HepG2 (cell line): ENCODE measurements around the gene SNRNP25. TPM values are rescaled to one million over a fixed set of nuclear protein-coding genes. Genes with fewer than 3 reads are reported as not detected.

Source experiments
- CHD2 ChIP-seq: IDR thresholded peaks from 2 replicates; pipeline ENCODE4 v1.6.1; 2011; ENCODE audit warnings: low read depth, low read length, improper control_type of control experiment
- EP300 ChIP-seq, 3 experiments: sonication (generic) in 1 of 3; formaldehyde crosslinking in 1 of 3; IDR thresholded peaks; 2 replicates each; pipeline versions ENCODE4 v1.5.1 to v1.6.1; 2011 to 2020; ENCODE audit warnings: low read depth in 2 of 3, low read length in 2 of 3, borderline replicate concordance in 1 of 3, improper control_type of control experiment in 1 of 3, mild to moderate bottlenecking in 1 of 3, missing genetic modification reagents in 1 of 3, moderate library complexity in 1 of 3
- GTF2F1 ChIP-seq: fragments of 150-350 bp; IDR thresholded peaks from 2 replicates; pipeline ENCODE4 v1.6.1; 2014; ENCODE audit warnings: low read length
- KAT8 ChIP-seq: IDR thresholded peaks from 2 replicates; pipeline ENCODE4 v1.6.1; 2016; ENCODE audit warnings: missing genetic modification reagents, missing compliant biosample characterization
- KMT2B ChIP-seq: IDR thresholded peaks from 2 replicates; pipeline ENCODE4 v1.6.1; 2016; ENCODE audit warnings: missing genetic modification reagents, missing compliant biosample characterization
- MAFK ChIP-seq, 2 experiments: IDR thresholded peaks in 1 of 2; conservative IDR thresholded peaks in 1 of 2; 2 replicates each; pipeline ENCODE4 v1.6.1; 2011; ENCODE audit warnings: improper control_type of control experiment in 2 of 2, low read length in 2 of 2
- MTA1 ChIP-seq: sonication (generic); formaldehyde crosslinking; IDR thresholded peaks from 2 replicates; pipeline ENCODE4 v1.4.0; 2020; ENCODE audit warnings: missing genetic modification reagents, mild to moderate bottlenecking, borderline replicate concordance
- SMAD3 ChIP-seq: sonication (generic); formaldehyde crosslinking; IDR thresholded peaks from 2 replicates; pipeline ENCODE4 v1.4.0; 2020; ENCODE audit warnings: missing genetic modification reagents
- SPEN ChIP-seq: sonication (generic); formaldehyde crosslinking; IDR thresholded peaks from 2 replicates; pipeline ENCODE4 v1.5.1; 2020; ENCODE audit warnings: low read depth, mild to moderate bottlenecking, missing genetic modification reagents
- ZC3H4 ChIP-seq: sonication (generic); formaldehyde crosslinking; IDR thresholded peaks from 2 replicates; pipeline ENCODE4 v1.4.0; 2020; ENCODE audit warnings: missing genetic modification reagents, borderline replicate concordance
- ZFAT ChIP-seq: sonication (generic); formaldehyde crosslinking; conservative IDR thresholded peaks from 2 replicates; pipeline ENCODE4 v1.8.1; 2023; ENCODE audit warnings: missing genetic modification reagents, inconsistent platforms
- ZNF121 ChIP-seq: sonication (generic); formaldehyde crosslinking; IDR thresholded peaks from 2 replicates; pipeline ENCODE4 v1.5.0; 2020; ENCODE audit warnings: mild to moderate bottlenecking, missing genetic modification reagents
- ZNF329 ChIP-seq: sonication (generic); formaldehyde crosslinking; IDR thresholded peaks from 2 replicates; pipeline ENCODE4 v1.9.0; 2021; ENCODE audit warnings: low read depth, mild to moderate bottlenecking, missing genetic modification reagents
- ZNF33B ChIP-seq: sonication (generic); formaldehyde crosslinking; IDR thresholded peaks from 2 replicates; pipeline ENCODE4 v1.5.1; 2020; ENCODE audit warnings: mild to moderate bottlenecking, missing genetic modification reagents
- ZNF367 ChIP-seq: sonication (generic); formaldehyde crosslinking; IDR thresholded peaks from 2 replicates; pipeline ENCODE4 v1.4.0; 2020; ENCODE audit warnings: missing genetic modification reagents, borderline replicate concordance
- ZNF558 ChIP-seq: sonication (generic); formaldehyde crosslinking; IDR thresholded peaks from 2 replicates; pipeline ENCODE4 v1.9.0; 2022; ENCODE audit warnings: mild to moderate bottlenecking, missing genetic modification reagents, borderline replicate concordance
- ZNF563 ChIP-seq: sonication (generic); formaldehyde crosslinking; IDR thresholded peaks from 2 replicates; pipeline ENCODE4 v1.8.0; 2022; ENCODE audit warnings: mild to moderate bottlenecking, moderate library complexity, missing genetic modification reagents
- ZNF891 ChIP-seq: sonication (generic); formaldehyde crosslinking; IDR thresholded peaks from 2 replicates; pipeline ENCODE4 v1.5.0; 2020; ENCODE audit warnings: mild to moderate bottlenecking, missing genetic modification reagents
- ZSCAN25 ChIP-seq: sonication (generic); formaldehyde crosslinking; IDR thresholded peaks from 2 replicates; pipeline ENCODE4 v1.8.0; 2022; ENCODE audit warnings: mild to moderate bottlenecking, missing genetic modification reagents
- polyA plus RNA-seq, 8 experiments: library from polyadenylated mRNA; depleted of rRNA in 3 of 8; stranded (reverse) in 7 of 8; unstranded in 1 of 8; fragments of >200 nt; fragmentation: Illumina TruSeq in 4 of 8; extraction: Trizol in 4 of 8; gene quantifications; 2 replicates each; pipeline versions ENCODE4 v1.2.1 to v1.2.3, GENCODE V29; 2011 to 2016; ENCODE audit warnings: low read depth in 4 of 8, missing spikeins in 1 of 8, mixed read lengths in 1 of 8; ENCODE audit not compliant: insufficient read depth in 1 of 8
- total RNA-seq, 5 experiments: library from RNA; depleted of rRNA; stranded (reverse); fragments of >200 nt; fragmentation: Illumina TruSeq; extraction: Trizol; gene quantifications; 2 replicates each; pipeline ENCODE4 v1.2.3, GENCODE V29; 2016; ENCODE audit warnings: low read depth in 1 of 5
- TF ChIP-seq, protein P1 (sequence below): sonication (generic); formaldehyde crosslinking; IDR thresholded peaks from 2 replicates; pipeline ENCODE4 v1.4.0; 2020; ENCODE audit warnings: missing genetic modification reagents
- TF ChIP-seq, protein P2 (sequence below): sonication (generic); formaldehyde crosslinking; IDR thresholded peaks from 2 replicates; pipeline ENCODE4 v1.4.0; 2020; ENCODE audit warnings: mild to moderate bottlenecking, missing genetic modification reagents
- TF ChIP-seq, protein P3 (sequence below): sonication (generic); formaldehyde crosslinking; conservative IDR thresholded peaks from 2 replicates; pipeline ENCODE4 v1.5.0; 2020; ENCODE audit warnings: missing genetic modification reagents

SNRNP25 gene
- total and polyA plus RNA-seq, 2 of the 13 experiments (the other 11 are each of a cell fraction or from before 2014, with no cell fraction given) = 34.1 to 97.4 TPM

DNA sequence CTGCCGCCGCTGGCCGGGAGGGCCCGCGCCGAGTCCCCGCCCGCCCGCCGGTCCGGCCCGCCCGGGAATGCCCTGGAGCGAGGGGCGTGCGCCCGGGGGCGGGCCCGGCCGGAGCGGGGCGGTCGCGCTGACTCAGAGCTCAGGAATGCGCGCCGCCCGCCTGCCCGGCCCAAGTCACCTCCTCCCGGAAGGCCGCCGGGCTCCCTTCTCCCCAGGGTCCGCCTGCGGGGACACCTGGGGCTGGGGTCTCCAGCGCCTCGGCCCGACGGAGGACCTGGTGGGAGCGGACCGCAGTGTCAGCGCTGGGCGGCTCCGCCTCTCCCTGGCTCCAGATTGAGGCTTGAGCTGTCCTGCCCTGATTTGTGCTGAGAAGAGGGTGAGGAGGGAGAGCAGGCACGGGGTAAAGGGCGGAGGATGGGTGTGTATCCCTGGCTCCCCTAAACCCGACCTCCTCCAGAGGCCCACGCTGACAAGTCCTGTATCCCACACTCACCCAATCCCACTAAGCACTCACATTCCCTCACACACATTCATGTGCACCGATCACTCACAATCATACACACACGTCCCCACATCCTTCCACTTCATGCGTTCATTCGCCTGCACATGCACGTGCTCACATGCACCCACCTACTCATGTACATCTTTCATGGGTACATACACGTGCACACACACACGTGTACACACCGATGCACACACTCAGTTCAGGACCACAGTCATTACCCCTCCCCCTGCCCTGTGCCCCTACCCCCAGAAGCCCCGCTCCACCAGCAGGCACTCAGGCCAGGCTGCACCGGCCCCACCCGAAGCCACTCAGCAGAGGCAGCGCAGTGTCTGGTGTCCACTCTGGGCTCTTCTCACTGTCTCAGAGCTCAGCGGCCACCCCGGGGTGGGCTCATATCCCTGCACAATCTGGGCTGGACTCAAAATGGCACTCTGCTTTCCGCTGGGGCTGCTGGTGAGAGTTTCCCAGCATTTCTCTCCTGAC is 19.2 kb downstream of the SNRNP25 start, which contains the start of gene RHBDF1 (continued):
- TF ChIP-seq, protein P1, sequence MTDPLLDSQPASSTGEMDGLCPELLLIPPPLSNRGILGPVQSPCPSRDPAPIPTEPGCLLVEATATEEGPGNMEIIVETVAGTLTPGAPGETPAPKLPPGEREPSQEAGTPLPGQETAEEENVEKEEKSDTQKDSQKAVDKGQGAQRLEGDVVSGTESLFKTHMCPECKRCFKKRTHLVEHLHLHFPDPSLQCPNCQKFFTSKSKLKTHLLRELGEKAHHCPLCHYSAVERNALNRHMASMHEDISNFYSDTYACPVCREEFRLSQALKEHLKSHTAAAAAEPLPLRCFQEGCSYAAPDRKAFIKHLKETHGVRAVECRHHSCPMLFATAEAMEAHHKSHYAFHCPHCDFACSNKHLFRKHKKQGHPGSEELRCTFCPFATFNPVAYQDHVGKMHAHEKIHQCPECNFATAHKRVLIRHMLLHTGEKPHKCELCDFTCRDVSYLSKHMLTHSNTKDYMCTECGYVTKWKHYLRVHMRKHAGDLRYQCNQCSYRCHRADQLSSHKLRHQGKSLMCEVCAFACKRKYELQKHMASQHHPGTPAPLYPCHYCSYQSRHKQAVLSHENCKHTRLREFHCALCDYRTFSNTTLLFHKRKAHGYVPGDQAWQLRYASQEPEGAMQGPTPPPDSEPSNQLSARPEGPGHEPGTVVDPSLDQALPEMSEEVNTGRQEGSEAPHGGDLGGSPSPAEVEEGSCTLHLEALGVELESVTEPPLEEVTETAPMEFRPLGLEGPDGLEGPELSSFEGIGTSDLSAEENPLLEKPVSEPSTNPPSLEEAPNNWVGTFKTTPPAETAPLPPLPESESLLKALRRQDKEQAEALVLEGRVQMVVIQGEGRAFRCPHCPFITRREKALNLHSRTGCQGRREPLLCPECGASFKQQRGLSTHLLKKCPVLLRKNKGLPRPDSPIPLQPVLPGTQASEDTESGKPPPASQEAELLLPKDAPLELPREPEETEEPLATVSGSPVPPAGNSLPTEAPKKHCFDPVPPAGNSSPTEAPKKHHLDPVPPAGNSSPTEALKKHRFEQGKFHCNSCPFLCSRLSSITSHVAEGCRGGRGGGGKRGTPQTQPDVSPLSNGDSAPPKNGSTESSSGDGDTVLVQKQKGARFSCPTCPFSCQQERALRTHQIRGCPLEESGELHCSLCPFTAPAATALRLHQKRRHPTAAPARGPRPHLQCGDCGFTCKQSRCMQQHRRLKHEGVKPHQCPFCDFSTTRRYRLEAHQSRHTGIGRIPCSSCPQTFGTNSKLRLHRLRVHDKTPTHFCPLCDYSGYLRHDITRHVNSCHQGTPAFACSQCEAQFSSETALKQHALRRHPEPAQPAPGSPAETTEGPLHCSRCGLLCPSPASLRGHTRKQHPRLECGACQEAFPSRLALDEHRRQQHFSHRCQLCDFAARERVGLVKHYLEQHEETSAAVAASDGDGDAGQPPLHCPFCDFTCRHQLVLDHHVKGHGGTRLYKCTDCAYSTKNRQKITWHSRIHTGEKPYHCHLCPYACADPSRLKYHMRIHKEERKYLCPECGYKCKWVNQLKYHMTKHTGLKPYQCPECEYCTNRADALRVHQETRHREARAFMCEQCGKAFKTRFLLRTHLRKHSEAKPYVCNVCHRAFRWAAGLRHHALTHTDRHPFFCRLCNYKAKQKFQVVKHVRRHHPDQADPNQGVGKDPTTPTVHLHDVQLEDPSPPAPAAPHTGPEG (CRISPR knock-in tag) = no peak
- TF ChIP-seq ZC3H4 (no peak), EP300 (IDR thresholded peaks at IDR 0.05; ENCODE audit: low read depth in 2 of 2, low read length in 2 of 2) (no peak), EP300 (CRISPR knock-in tag; IDR thresholded peaks at IDR 0.05; ENCODE audit: borderline replicate concordance) (no peak), ZNF329 (CRISPR knock-in tag) (no peak), MAFK (conservative IDR thresholded peaks at IDR 0.05 in 1 of 2, IDR thresholded peaks at IDR 0.05 in 1 of 2; ENCODE audit: low read length in 2 of 2) (no peak), ZNF563 (CRISPR knock-in tag) (0 out of 2 replicates have a peak, but pooled peaks have one; percentile 50), ZNF33B (CRISPR knock-in tag) (no peak), KMT2B (CRISPR knock-in tag) (no peak), ZNF558 (no peak), ZNF367 (no peak), GTF2F1 (no peak), ZFAT (CRISPR knock-in tag) (no peak), ZSCAN25 (CRISPR knock-in tag) (no peak), SMAD3 (CRISPR knock-in tag) (no peak), CHD2 (no peak), KAT8 (CRISPR knock-in tag) (no peak), SPEN (CRISPR knock-in tag) (peak; percentile 48; the same call in 1 of the 2 replicates), ZNF891 (CRISPR knock-in tag) (no peak), ZNF121 (CRISPR knock-in tag) (0 out of 2 replicates have a peak, but pooled peaks have one; percentile 19), MTA1 (no peak)
- TF ChIP-seq, protein P2, sequence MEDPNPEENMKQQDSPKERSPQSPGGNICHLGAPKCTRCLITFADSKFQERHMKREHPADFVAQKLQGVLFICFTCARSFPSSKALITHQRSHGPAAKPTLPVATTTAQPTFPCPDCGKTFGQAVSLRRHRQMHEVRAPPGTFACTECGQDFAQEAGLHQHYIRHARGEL (CRISPR knock-in tag) = no peak
- TF ChIP-seq, protein P3, sequence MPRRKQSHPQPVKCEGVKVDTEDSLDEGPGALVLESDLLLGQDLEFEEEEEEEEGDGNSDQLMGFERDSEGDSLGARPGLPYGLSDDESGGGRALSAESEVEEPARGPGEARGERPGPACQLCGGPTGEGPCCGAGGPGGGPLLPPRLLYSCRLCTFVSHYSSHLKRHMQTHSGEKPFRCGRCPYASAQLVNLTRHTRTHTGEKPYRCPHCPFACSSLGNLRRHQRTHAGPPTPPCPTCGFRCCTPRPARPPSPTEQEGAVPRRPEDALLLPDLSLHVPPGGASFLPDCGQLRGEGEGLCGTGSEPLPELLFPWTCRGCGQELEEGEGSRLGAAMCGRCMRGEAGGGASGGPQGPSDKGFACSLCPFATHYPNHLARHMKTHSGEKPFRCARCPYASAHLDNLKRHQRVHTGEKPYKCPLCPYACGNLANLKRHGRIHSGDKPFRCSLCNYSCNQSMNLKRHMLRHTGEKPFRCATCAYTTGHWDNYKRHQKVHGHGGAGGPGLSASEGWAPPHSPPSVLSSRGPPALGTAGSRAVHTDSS = no peak
